NCI-H2196 treated with DMSO at 0.1 percent for 48 hours (cell line): Measurements from ENCODE around the gene TCTA.

Experiments
- DNase-seq: peaks from one replicate; lab custom pipeline; 2025; ENCODE audit not compliant: unreplicated experiment; lab: John Stamatoyannopoulos, UW

Gene TCTA

DNA sequence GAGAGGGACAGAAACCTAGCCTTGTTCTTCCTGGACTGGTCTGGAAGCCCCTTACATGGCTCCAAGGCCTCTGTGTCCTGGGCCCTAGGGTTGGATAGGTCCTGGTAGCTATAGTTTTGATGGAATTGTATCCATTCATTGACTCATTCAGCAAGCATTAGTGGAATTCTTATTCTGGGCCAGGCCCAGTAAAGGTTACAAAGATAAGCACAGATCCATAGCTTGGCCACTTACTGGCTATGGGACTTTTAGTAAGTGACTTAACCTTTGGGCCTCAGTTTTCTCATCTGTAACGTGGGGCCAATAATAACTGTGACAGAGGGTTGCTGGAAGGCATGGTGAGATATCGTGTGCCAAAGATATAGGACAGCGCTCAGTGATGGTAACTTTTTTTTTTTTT is 44.2 kb downstream of the TCTA start:
- no peak for DNase-seq

DNA sequence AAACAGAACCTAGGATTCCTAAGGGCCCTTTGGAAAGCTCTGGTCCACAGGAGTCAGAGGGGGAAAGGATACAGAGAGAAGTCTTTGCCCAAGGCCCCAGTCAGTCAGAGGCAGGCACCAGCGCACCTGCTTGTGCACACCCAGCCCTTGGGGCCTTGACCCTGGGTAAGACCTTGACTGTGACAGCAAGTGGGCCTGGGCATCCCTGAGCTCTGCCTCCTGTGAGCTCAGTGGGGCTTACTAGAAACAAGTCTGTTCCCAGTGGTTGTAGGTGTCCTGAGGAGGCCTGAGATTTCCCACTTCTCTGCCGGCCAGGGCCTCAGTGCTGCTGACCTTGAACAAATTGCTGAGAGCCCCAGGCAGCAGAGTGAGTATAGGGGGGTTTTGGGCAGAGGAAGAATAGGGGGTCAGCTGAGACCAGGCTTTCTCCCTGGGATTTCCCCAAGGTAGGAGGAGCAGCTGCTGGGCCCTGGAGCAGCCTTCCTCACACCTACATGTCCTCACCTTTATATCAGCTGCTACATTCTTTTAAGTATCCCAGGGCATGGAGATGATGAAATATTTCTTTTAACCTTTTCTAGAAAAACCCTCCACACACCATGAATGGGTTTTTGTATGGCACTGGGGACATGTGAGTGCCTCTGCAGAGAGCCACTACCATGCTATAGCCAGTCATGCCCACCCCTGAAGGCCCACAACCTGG is 48.1 kb downstream of the TCTA start:
- no peak for DNase-seq

DNA sequence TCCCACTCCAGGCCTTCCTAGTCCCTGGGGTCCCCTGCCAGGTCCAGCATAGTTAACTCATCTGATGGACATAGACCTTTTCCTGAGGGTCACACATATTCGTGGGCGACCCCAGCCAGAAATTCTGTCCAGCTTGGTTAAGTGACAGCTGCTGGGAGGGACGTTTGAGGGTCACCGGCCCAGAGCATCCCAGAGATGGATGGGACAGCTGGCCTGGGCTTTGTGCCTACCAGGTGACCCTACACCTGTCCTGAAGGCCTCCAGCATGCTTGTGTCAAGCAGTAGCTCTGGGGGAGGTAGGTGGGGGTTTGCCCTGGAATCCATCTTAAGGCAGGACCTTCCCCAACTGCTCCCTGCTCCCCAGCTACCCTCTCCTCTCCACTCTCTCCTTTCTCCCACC is 48.7 kb downstream of the TCTA start:
- no peak for DNase-seq

DNA sequence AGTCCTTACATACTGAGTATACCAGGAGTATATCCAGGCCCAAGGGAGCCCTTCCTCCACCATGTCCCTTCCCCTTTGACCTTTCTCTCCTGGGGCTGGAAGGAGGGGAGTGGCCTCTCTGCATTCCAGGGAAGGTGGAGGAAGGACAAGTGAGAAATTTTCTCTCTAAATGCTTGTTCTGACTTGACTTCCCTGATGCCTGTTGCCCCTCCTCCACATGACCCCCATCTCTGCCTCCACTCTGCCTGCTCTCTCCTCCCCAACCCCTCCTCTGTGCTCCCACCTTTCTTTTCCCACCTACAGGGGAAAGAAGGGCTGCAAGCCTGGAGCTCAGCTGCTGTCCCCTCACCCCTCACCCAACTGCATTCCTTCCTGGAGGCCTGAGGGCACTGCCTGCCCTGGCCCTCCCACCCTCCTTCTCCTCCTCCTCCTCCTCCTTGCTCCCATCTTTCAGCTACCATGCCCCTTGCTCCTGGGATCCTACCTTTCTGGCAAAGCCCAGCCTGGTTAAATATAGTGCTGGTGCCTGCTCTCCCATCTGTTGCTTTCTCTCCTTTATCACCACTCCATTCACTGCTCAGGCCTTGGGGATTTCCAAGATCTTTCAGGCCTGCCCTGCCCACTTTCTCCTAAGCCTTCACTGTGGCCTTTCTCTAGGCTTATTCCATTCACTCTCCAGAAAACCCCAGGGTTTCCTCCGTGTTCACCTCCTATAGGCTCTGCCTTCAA is 49.4 kb downstream of the TCTA start:
- no peak for DNase-seq

DNA sequence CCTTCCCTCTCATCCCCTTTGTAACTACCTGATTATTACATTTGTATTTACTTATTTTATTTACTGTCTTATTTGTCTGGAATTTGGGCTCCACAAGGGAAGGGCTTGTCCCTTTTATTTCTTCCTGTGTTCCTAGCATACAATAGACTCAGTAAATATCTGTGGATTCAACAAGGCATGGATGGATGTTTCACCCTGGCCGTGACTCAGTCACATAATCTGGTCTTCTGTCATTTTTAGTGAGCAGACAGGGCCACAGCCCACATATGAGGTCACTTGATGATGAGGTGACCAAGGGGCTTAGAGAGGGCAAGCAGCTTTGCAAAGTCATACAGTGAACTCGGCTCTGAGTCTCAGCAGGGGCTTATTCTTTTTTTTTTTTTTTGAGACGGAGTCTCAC is 50.0 kb downstream of the TCTA start:
- DNase-seq: no peak

GRCh38 chr3:49465270-49466034 is 53.2 kb downstream of the TCTA start:
- no peak for DNase-seq
